Keratinocyte (primary cell): ENCODE results near the gene PRG2.

ENCODE experiments used
- CTCF ChIP-seq, 3 experiments: IDR thresholded peaks in 1 of 3; conservative IDR thresholded peaks in 1 of 3; optimal IDR thresholded peaks in 1 of 3; 2 replicates in 2 of 3; 3 replicates in 1 of 3; pipeline versions ENCODE3 to v1.5.1; 2011; ENCODE audit warnings: low read length in 3 of 3, mild to moderate bottlenecking in 3 of 3, moderate library complexity in 2 of 3, control low read depth in 1 of 3, inconsistent platforms in 1 of 3; ENCODE audit not compliant: insufficient read depth in 2 of 3; ENCODE audit errors: extremely low read depth in 1 of 3
- EZH2 ChIP-seq: IDR thresholded peaks from one replicate; pipeline ENCODE4 v1.6.1; 2012; ENCODE audit warnings: inconsistent platforms, mild to moderate bottlenecking, low read length, moderate library complexity

- TF ChIP-seq CTCF (optimal IDR thresholded peaks at IDR 0.05 in 1 of 3, IDR thresholded peaks at IDR 0.05 in 1 of 3, conservative IDR thresholded peaks at IDR 0.05 in 1 of 3; ENCODE audit: extremely low read depth in 1 of 3, insufficient read depth in 2 of 3, low read length in 3 of 3): no peak
- no peak for TF ChIP-seq EZH2
These were observed 19.5 kb downstream of the PRG2 start for GRCh38 chr11:57370941-57371340.
